ENCODE data around the gene RPS15. TPM values are rescaled to one million over a fixed set of nuclear protein-coding genes. Genes with fewer than 3 reads are reported as not detected.

RPS15 gene
- total RNA-seq = 893 TPM
- 1,823 TPM for polyA plus RNA-seq (ENCODE audit: insufficient read depth, low read depth, low replicate concordance)
- long read RNA-seq, donor 1, transcript RPS15-203 (3 exons, 570 nt) = minor isoform, 27 of 543 reads
- long read RNA-seq, donor 1, transcript RPS15-201 (4 exons, 534 nt) = minor isoform, 22 of 543 reads
- long read RNA-seq, donor 1, transcript RPS15-210 (3 exons, 873 nt) = minor isoform, 20 of 543 reads
- long read RNA-seq, donor 1, transcript RPS15-209 (4 exons, 510 nt) = major isoform, 422 of 543 reads
- long read RNA-seq, donor 1, partial matches to known transcripts = 17 of 543 reads
- long read RNA-seq, donor 1, other reads (novel, unspliced or antisense) = 33 of 543 reads
- long read RNA-seq, donor 2, transcript RPS15-203 (3 exons, 570 nt) = minor isoform, 28 of 604 reads
- long read RNA-seq, donor 2, transcript RPS15-201 (4 exons, 534 nt) = minor isoform, 30 of 604 reads
- long read RNA-seq, donor 2, transcript RPS15-210 (3 exons, 873 nt) = minor isoform, 20 of 604 reads
- long read RNA-seq, donor 2, transcript RPS15-209 (4 exons, 510 nt) = major isoform, 477 of 604 reads
- long read RNA-seq, donor 2, partial matches to known transcripts = 13 of 604 reads
- long read RNA-seq, donor 2, other reads (novel, unspliced or antisense) = 28 of 604 reads
- long read RNA-seq, donor 3, transcript RPS15-203 (3 exons, 570 nt) = minor isoform, 36 of 906 reads
- long read RNA-seq, donor 3, transcript RPS15-209 (4 exons, 510 nt) = major isoform, 697 of 906 reads
- long read RNA-seq, donor 3, transcript RPS15-201 (4 exons, 534 nt) = minor isoform, 57 of 906 reads
- long read RNA-seq, donor 3, transcript RPS15-210 (3 exons, 873 nt) = minor isoform, 42 of 906 reads
- long read RNA-seq, donor 3, partial matches to known transcripts = 13 of 906 reads
- long read RNA-seq, donor 3, other reads (novel, unspliced or antisense) = 53 of 906 reads
- long read RNA-seq, donor 4, transcript RPS15-201 (4 exons, 534 nt) = minor isoform, 21 of 419 reads
- long read RNA-seq, donor 4, transcript RPS15-210 (3 exons, 873 nt) = minor isoform, 21 of 419 reads
- long read RNA-seq, donor 4, transcript RPS15-203 (3 exons, 570 nt) = minor isoform, 6 of 419 reads
- long read RNA-seq, donor 4, transcript RPS15-209 (4 exons, 510 nt) = major isoform, 334 of 419 reads
- long read RNA-seq, donor 4, partial matches to known transcripts = 5 of 419 reads
- long read RNA-seq, donor 4, other reads (novel, unspliced or antisense) = 23 of 419 reads
- long read RNA-seq, donor 5, transcript RPS15-209 (4 exons, 510 nt) = major isoform, 35 of 40 reads
- long read RNA-seq, donor 5, partial matches to known transcripts = 0 of 40 reads
- long read RNA-seq, donor 5, other reads (novel, unspliced or antisense) = 0 of 40 reads
- long read RNA-seq, donor 6, transcript RPS15-203 (3 exons, 570 nt) = minor isoform, 13 of 1,514 reads
- long read RNA-seq, donor 6, transcript RPS15-209 (4 exons, 510 nt) = major isoform, 1,131 of 1,514 reads
- long read RNA-seq, donor 6, transcript RPS15-210 (3 exons, 873 nt) = minor isoform, 106 of 1,514 reads
- long read RNA-seq, donor 6, transcript RPS15-201 (4 exons, 534 nt) = minor isoform, 48 of 1,514 reads
- long read RNA-seq, donor 6, partial matches to known transcripts = 64 of 1,514 reads
- long read RNA-seq, donor 6, other reads (novel, unspliced or antisense) = 139 of 1,514 reads
- long read RNA-seq, donor 7, transcript RPS15-209 (4 exons, 510 nt) = major isoform, 295 of 342 reads
- long read RNA-seq, donor 7, transcript RPS15-210 (3 exons, 873 nt) = minor isoform, 18 of 342 reads
- long read RNA-seq, donor 7, transcript RPS15-201 (4 exons, 534 nt) = minor isoform, 5 of 342 reads
- long read RNA-seq, donor 7, partial matches to known transcripts = 20 of 342 reads
- long read RNA-seq, donor 7, other reads (novel, unspliced or antisense) = 3 of 342 reads
- long read RNA-seq, donor 8, transcript RPS15-203 (3 exons, 570 nt) = minor isoform, 16 of 764 reads
- long read RNA-seq, donor 8, transcript RPS15-201 (4 exons, 534 nt) = minor isoform, 24 of 764 reads
- long read RNA-seq, donor 8, transcript RPS15-210 (3 exons, 873 nt) = minor isoform, 44 of 764 reads
- long read RNA-seq, donor 8, transcript RPS15-209 (4 exons, 510 nt) = major isoform, 610 of 764 reads
- long read RNA-seq, donor 8, partial matches to known transcripts = 10 of 764 reads
- long read RNA-seq, donor 8, other reads (novel, unspliced or antisense) = 47 of 764 reads
- long read RNA-seq, donor 9, transcript RPS15-209 (4 exons, 510 nt) = major isoform, 281 of 350 reads
- long read RNA-seq, donor 9, transcript RPS15-210 (3 exons, 873 nt) = minor isoform, 18 of 350 reads
- long read RNA-seq, donor 9, transcript RPS15-201 (4 exons, 534 nt) = minor isoform, 23 of 350 reads
- long read RNA-seq, donor 9, partial matches to known transcripts = 8 of 350 reads
- long read RNA-seq, donor 9, other reads (novel, unspliced or antisense) = 11 of 350 reads
- long read RNA-seq, donor 10, transcript RPS15-201 (4 exons, 534 nt) = minor isoform, 15 of 586 reads
- long read RNA-seq, donor 10, transcript RPS15-210 (3 exons, 873 nt) = minor isoform, 23 of 586 reads
- long read RNA-seq, donor 10, transcript RPS15-203 (3 exons, 570 nt) = minor isoform, 27 of 586 reads
- long read RNA-seq, donor 10, transcript RPS15-209 (4 exons, 510 nt) = major isoform, 457 of 586 reads
- long read RNA-seq, donor 10, partial matches to known transcripts = 18 of 586 reads
- long read RNA-seq, donor 10, other reads (novel, unspliced or antisense) = 41 of 586 reads

GRCh38 chr19:1438035-1438932 lies at the start of gene RPS15:
Gene RPS15, plus strand, starts transcription at chr19:1438396. Its CDS starts 30 bp downstream, at chr19:1438426.
- no peaks in the 10 kb centered on the region for H3K27me3 ChIP-seq (ENCODE audit: control insufficient read depth, insufficient read depth, low read length)
- DNase-seq = peak; percentile 96 to 98 (median 97)
- peak within 1 kb of the TSS; percentile 68 to 86 (median 82) for H3K4me3 ChIP-seq (ENCODE audit: low read length in 3 of 3)
- no peak for FAIRE-seq
- H3K36me3 ChIP-seq (ENCODE audit: control insufficient read depth in 2 of 3, insufficient read depth in 3 of 3, low read length in 3 of 3) = peaks cover 2 to 21% (median 14%) of the 10 kb centered on the region in 3 donors
- peaks cover 0 to 12% (median 3%) of the 10 kb centered on the region in 3 donors for H3K4me1 ChIP-seq (ENCODE audit: control insufficient read depth in 2 of 3, insufficient read depth in 2 of 3, low read depth in 1 of 3, low read length in 3 of 3)
- peak; percentile 98 for TF ChIP-seq CTCF (IDR thresholded peaks at IDR 0.05; ENCODE audit: borderline replicate concordance, extremely low read depth, insufficient read depth)
- H3K27ac ChIP-seq (ENCODE audit: low read depth in 2 of 2, low read length in 2 of 2) = peak within 1 kb of the TSS; percentile 80 to 91
- intact Hi-C loops (cut with DNase I) = no loop called here
- peak within 1 kb of the TSS; percentile 43 to 89 (median 60) for H3K9ac ChIP-seq (ENCODE audit: low read length in 3 of 3)
- no peaks in the 10 kb centered on the region for H3K9me3 ChIP-seq (ENCODE audit: control insufficient read depth in 2 of 3, insufficient read depth in 1 of 3, low read length in 3 of 3)

DNA sequence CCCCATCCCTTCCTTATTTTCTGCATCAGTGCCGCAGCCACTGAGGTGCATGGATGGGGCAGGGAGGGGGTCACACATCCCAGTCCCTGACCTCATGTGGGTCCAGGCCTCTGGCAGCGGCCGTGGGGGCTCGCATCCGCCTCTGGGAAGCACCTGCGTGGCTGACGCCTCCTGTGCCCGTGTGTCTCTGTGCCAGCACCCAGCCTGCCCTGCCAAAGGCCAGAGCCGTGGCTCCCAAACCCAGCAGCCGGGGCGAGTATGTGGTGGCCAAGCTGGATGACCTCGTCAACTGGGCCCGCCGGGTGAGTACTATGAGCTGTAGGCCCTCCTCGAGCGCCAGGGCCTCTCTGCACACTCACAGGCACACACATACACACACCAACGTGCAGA lies 49.6 kb upstream of the RPS15 start:
- no peaks in the 10 kb centered on the region for H3K27me3 ChIP-seq (ENCODE audit: control insufficient read depth, insufficient read depth, low read length)
- H3K4me1 ChIP-seq (ENCODE audit: control insufficient read depth in 2 of 3, insufficient read depth in 2 of 3, low read depth in 1 of 3, low read length in 3 of 3) = peaks cover 0 to 8% (median 0%) of the 10 kb centered on the region in 3 donors
- H3K4me3 ChIP-seq (ENCODE audit: low read length in 3 of 3) = no peak overlapping the region
- H3K9ac ChIP-seq (ENCODE audit: low read length in 3 of 3) = no peak overlapping the region
- intact Hi-C loops (cut with DNase I) = no loop called here
- no peak overlapping the region for H3K27ac ChIP-seq (ENCODE audit: low read depth in 2 of 2, low read length in 2 of 2)
- FAIRE-seq = no peak
- H3K36me3 ChIP-seq (ENCODE audit: control insufficient read depth in 2 of 3, insufficient read depth in 3 of 3, low read length in 3 of 3) = peaks cover 4 to 24% (median 16%) of the 10 kb centered on the region in 3 donors
- no peak for TF ChIP-seq CTCF (IDR thresholded peaks at IDR 0.05; ENCODE audit: borderline replicate concordance, extremely low read depth, insufficient read depth)
- no peaks in the 10 kb centered on the region for H3K9me3 ChIP-seq (ENCODE audit: control insufficient read depth in 2 of 3, insufficient read depth in 1 of 3, low read length in 3 of 3)
- peak in 1 of 5 donors; percentile 69 for DNase-seq
